Bronchial epithelial cell (primary cell): ENCODE results near the gene TGFBI. TPM values are rescaled to one million over a fixed set of nuclear protein-coding genes. Genes with fewer than 3 reads are reported as not detected.

Source experiments
- DNase-seq: peaks from one replicate; pipeline ENCODE4 v3.0.0-alpha.2; 2010; ENCODE audit warnings: low read depth
- FAIRE-seq: peaks from 2 replicates; lab custom pipeline; 2011; peaks lifted over from hg19 to GRCh38; lab: Jason Lieb, UNC
- H3K27me3 ChIP-seq: 2 replicates; pipeline ENCODE4 v1.5.1; 2011; ENCODE audit warnings: low read length; ENCODE audit not compliant: control insufficient read depth, insufficient read depth
- H3K36me3 ChIP-seq: 2 replicates; pipeline ENCODE4 v1.5.1; 2011; ENCODE audit warnings: low read length; ENCODE audit not compliant: control insufficient read depth, insufficient read depth
- H3K4me3 ChIP-seq: 2 replicates; pipeline ENCODE4 v1.5.1; 2011; ENCODE audit warnings: mild to moderate bottlenecking, low read depth, low read length, control low read depth
- CTCF ChIP-seq: IDR thresholded peaks from 2 replicates; pipeline ENCODE4 v1.5.1; 2011; ENCODE audit warnings: mild to moderate bottlenecking, moderate library complexity, low read length, control low read depth, inconsistent platforms; ENCODE audit not compliant: insufficient read depth, severe bottlenecking
- total RNA-seq: library from RNA; depleted of rRNA; stranded (reverse); fragments of >200 nt; gene quantifications from 2 replicates; pipeline ENCODE4 v1.2.1, GENCODE V29; 2014

TGFBI gene
- total RNA-seq, 1 donor from 2014 or later = 218 TPM

GRCh38 chr5:136055612-136056309 is 27.0 kb downstream of the TGFBI start:
- H3K4me3 ChIP-seq = no peak overlapping the region
- peak; percentile 64 for FAIRE-seq

DNA sequence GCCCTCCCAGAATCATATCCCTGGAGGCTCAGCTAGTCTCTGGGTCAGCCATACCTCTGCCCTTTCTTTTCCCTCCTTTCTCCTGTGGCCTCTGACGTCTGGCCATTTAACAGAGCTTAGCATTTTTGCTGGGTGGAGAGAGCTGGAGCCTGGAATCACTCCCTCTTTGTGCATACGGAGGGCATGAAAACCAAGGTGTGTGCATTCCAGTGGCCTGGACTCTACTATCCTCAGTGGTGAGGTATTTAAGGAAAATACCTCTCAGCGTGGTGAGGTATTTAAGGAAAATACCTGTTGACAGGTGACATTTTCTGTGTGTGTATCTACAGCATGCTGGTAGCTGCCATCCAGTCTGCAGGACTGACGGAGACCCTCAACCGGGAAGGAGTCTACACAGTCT is 27.5 kb downstream of the TGFBI start:
- no peaks in the 10 kb centered on the region for H3K27me3 ChIP-seq
- peaks cover 33% of the 10 kb centered on the region for H3K36me3 ChIP-seq
- TF ChIP-seq CTCF = no peak
- DNase-seq = no peak
- no peak overlapping the region for H3K4me3 ChIP-seq
- no peak for FAIRE-seq

More at GRCh38 chr5:136055612-136056309, 27.0 kb downstream of the TGFBI start:
- DNase-seq = no peak
- TF ChIP-seq CTCF = no peak
- H3K36me3 ChIP-seq = peaks cover 29% of the 10 kb centered on the region
- no peaks in the 10 kb centered on the region for H3K27me3 ChIP-seq

GRCh38 chr5:136056771-136057335 is 28.1 kb downstream of the TGFBI start:
- Histone ChIP-seq H3K27me3 (no peaks in the 10 kb centered on the region), H3K4me3 (no peak overlapping the region), H3K36me3 (peaks cover 32% of the 10 kb centered on the region)
- no peak for FAIRE-seq
- no peak for TF ChIP-seq CTCF
- DNase-seq = no peak

DNA sequence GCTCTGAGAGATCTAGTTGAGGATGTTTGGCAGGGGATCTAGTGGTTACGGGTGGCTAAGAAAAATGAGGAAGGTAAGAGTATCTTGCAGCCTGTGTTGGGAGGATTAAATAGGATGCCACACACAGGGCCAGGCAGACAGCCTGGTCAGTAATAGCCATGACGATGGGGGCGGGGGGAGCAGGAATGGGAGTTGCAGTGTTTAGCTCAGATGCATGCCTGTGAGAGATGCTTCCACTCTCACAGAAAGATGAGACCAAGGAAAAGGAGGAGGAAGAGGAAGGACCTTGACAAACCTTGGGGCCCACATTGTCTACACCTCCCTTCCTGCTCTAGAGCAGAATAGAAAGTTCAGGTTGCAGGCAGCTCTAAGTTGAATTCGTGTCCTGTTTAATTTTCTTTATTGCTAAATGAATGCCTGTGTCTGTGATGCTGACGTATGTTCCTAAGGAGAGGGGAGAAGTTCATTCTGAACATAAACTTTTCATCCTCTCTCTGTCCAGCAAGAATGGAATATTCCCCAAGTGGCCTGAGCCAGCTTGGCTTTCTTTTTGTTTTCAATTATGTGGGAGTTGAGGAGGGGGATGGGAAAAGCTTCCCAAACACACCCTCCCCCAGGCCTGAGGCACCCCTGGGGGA is 28.7 kb downstream of the TGFBI start:
- DNase-seq (no peak), FAIRE-seq (peak; percentile 47)
- no peak for TF ChIP-seq CTCF
- peaks cover 34% of the 10 kb centered on the region for H3K36me3 ChIP-seq
- H3K27me3 ChIP-seq = no peaks in the 10 kb centered on the region
- H3K4me3 ChIP-seq = no peak overlapping the region

GRCh38 chr5:136058039-136058971 is 29.5 kb downstream of the TGFBI start:
- H3K36me3 ChIP-seq = peaks cover 36% of the 10 kb centered on the region
- FAIRE-seq (peak; percentile 76), DNase-seq (peak; percentile 69)
- TF ChIP-seq CTCF = peak; percentile 48
- H3K27me3 ChIP-seq = no peaks in the 10 kb centered on the region
- no peak overlapping the region for H3K4me3 ChIP-seq
